NT2/D1 (cell line): Measurements from ENCODE around the gene BAG3.
A peak's percentile ranks its signal among the peaks of the same experiment; 100 is the strongest.
"Not testable (repeated sequence)": the region's sequence is repeated elsewhere in the genome, so short reads cannot be mapped to it uniquely, and the experiment has no call there.

Source experiments
- DNase-seq: peaks from one replicate; pipeline ENCODE4 v3.0.0-alpha.2; 2011; ENCODE audit warnings: low read depth, low spot score
- H3K27me3 ChIP-seq: 2 replicates; pipeline ENCODE4 v1.6.0; 2011; ENCODE audit warnings: mild to moderate bottlenecking; ENCODE audit not compliant: insufficient read length, insufficient read depth
- H3K36me3 ChIP-seq: 2 replicates; pipeline ENCODE4 v1.6.1; 2011; ENCODE audit warnings: mild to moderate bottlenecking, low read length, mixed read lengths; ENCODE audit not compliant: insufficient read depth, insufficient read length
- H3K4me1 ChIP-seq: 2 replicates; pipeline ENCODE4 v1.5.1; 2011; ENCODE audit not compliant: insufficient read depth, insufficient read length
- H3K4me3 ChIP-seq: 2 replicates; pipeline ENCODE4 v1.5.1; 2011; ENCODE audit warnings: low read depth; ENCODE audit not compliant: insufficient read length
- H3K9ac ChIP-seq: 2 replicates; pipeline ENCODE4 v1.6.0; 2011; ENCODE audit warnings: low read depth; ENCODE audit not compliant: insufficient read length
- H3K9me3 ChIP-seq: 2 replicates; pipeline ENCODE4 v1.5.1; 2011; ENCODE audit warnings: mild to moderate bottlenecking, low read length; ENCODE audit not compliant: insufficient read depth
- SUZ12 ChIP-seq: IDR thresholded peaks from 2 replicates; pipeline ENCODE4 v1.6.1; 2011; ENCODE audit not compliant: insufficient read length, insufficient read depth; ENCODE audit errors: extremely low read depth
- YY1 ChIP-seq: IDR thresholded peaks from 2 replicates; pipeline ENCODE4 v1.6.1; 2011; ENCODE audit not compliant: insufficient read length, insufficient read depth
- ZNF274 ChIP-seq: IDR thresholded peaks from 2 replicates; pipeline ENCODE4 v1.6.1; 2011; ENCODE audit warnings: mild to moderate bottlenecking, low read depth, low read length

The BAG3 gene

DNA sequence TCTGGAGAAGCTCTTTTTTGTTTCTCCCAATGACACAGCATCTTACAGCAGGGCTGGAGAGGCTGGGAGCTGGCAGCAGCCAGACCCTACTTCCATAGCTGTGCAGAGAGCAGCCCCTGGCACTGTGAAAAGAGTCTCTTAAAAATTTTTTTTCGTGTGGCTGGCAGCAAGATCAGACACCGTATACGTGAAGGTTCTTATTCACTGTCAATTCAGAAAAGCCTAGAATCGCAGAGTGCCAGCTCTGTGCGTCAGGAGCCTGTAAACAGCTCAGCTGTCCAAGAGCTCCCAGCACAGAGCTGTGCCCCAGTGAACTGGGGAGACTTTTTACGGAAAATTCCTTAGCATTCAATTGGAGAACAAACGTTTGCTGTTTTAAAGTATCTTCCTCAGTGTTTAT lies 6.5 kb downstream of the BAG3 start:
- Histone ChIP-seq H3K4me3 (no peak overlapping the region), H3K9ac (no peak overlapping the region), H3K27me3 (no peaks in the 10 kb centered on the region), H3K9me3 (peaks cover 9% of the 10 kb centered on the region; the same call in 1 of the 2 replicates), H3K36me3 (peaks cover 68% of the 10 kb centered on the region), H3K4me1 (peaks cover 12% of the 10 kb centered on the region)
- TF ChIP-seq SUZ12 = no peak
- TF ChIP-seq YY1 = no peak
- no peak for TF ChIP-seq ZNF274
- DNase-seq = no peak

DNA sequence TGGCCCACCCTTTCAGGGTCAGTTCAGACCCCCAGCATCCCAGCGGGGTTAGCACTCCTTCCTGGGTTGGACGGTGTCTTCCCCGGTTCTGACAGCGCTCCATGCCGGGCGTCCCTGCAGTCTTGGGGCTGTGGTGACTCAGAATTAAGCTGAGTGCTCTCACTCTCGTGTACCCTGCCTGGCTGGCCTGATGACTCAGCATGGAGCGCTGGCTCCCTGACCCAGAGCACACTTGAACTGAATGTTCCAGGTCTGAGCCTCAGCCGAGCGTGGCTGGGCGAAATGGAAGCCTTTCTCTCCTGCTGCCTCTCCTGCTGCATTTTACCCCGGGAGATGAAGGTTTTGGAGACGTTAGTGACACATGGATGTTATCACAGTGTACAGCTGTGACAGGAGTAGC lies 7.1 kb downstream of the BAG3 start:
- Histone ChIP-seq H3K4me1 (peaks cover 12% of the 10 kb centered on the region), H3K9ac (no peak overlapping the region), H3K4me3 (no peak overlapping the region), H3K36me3 (peaks cover 68% of the 10 kb centered on the region), H3K27me3 (no peaks in the 10 kb centered on the region), H3K9me3 (peaks cover 9% of the 10 kb centered on the region; the same call in 1 of the 2 replicates)
- TF ChIP-seq SUZ12 (no peak), YY1 (no peak), ZNF274 (no peak)
- DNase-seq = peak; percentile 25

DNA sequence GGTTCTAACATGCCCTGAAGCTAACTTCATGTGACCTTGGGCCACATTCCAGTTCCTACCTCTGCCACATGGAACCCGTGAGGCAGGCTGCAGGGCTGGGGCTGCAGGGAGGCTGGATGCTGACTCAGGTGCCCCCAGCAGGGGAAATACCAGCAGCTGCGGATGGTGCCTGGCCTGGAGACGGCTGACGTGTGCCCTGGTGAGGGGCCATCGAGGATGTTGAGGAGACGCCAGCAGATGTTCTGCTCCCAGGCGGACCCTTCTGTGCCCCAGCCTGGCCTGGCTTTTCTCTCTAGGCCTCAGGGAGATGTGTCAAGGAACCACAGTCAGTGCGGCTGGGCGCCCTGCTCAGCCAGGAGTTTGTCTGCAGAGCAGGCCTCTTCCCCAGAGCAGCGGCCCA lies 8.8 kb downstream of the BAG3 start:
- DNase-seq = no peak
- Histone ChIP-seq H3K9ac (no peak overlapping the region), H3K36me3 (peaks cover 55% of the 10 kb centered on the region), H3K4me1 (peaks cover 11% of the 10 kb centered on the region), H3K27me3 (no peaks in the 10 kb centered on the region), H3K4me3 (no peak overlapping the region), H3K9me3 (peaks cover 9% of the 10 kb centered on the region; the same call in 1 of the 2 replicates)
- no peak for TF ChIP-seq YY1
- no peak for TF ChIP-seq SUZ12
- TF ChIP-seq ZNF274 = no peak

DNA sequence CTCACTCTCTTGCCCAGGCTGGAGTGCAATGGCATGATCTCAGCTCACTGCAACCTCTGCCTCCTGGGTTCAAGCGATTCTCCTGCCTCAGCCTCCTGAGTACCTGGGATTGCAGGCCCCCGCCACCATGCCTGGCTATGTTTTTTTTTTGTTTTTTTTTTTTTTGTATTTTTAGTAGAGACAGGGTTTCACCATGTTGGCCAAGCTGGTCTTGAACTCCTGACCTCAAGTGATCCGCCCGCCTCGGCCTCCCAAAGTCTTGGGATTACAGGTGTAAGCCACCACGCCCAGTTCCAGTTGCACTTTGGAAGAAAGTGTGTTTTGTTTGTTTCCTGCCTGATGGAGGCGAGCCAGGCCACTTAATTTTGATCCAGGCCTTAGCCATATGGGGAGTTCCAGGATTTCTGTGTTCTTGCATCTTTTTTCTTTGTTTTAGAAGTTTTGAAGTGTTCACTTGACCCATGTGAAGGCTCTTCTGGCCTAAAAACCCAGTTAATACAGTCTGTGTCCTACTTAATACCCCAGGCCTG lies 11.0 kb downstream of the BAG3 start:
- H3K4me3 ChIP-seq, H3K9ac ChIP-seq, DNase-seq, H3K9me3 ChIP-seq, H3K27me3 ChIP-seq: not testable (repeated sequence)
- Histone ChIP-seq H3K36me3 (peaks cover 34% of the 10 kb centered on the region), H3K4me1 (peaks cover 17% of the 10 kb centered on the region)

DNA sequence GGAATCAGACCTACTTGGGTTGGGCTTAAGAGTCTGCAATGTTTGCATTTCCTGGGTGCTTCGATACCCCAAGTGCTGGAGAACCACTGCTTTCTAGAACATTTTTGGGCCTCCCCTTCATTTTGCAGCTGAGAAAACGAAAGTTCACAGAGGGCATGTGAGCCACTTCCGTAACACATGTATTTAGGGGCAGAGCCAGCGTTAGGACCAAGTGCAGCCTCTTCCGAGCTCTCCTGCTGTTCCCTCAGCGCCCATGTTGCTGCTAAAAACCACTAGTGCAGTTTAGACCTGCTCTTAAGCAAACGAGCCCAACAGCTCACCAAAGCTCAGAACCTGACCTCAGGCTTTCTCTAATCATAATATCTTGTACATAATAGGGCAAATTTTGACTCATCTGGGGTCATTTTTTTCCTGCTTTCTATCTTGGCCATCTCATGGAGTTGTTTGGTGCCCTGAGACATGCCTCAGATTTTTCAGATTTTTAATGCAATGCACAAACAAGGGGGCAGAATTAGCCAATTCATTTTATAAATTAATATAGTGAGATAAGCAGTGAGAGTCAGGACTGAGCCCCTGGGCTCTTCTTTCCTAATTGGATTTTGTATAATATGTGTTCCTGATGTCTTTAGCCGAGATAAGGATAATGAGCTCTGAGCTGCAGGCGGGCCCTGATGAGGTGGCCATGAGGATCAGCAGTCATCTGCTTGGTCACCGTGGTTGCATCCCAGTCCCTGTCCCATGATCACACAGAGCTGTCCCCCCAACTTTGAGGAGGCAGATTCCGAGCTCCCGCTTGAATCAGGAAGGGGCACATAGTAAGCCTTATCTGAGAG lies 12.9 kb downstream of the BAG3 start:
- Histone ChIP-seq H3K27me3 (no peaks in the 10 kb centered on the region), H3K9ac (no peak overlapping the region), H3K9me3 (peaks cover 9% of the 10 kb centered on the region; the same call in 1 of the 2 replicates), H3K4me3 (no peak overlapping the region), H3K36me3 (peaks cover 24% of the 10 kb centered on the region), H3K4me1 (peaks cover 14% of the 10 kb centered on the region)
- TF ChIP-seq SUZ12 = no peak
- no peak for TF ChIP-seq ZNF274
- TF ChIP-seq YY1 = no peak
- DNase-seq = no peak

DNA sequence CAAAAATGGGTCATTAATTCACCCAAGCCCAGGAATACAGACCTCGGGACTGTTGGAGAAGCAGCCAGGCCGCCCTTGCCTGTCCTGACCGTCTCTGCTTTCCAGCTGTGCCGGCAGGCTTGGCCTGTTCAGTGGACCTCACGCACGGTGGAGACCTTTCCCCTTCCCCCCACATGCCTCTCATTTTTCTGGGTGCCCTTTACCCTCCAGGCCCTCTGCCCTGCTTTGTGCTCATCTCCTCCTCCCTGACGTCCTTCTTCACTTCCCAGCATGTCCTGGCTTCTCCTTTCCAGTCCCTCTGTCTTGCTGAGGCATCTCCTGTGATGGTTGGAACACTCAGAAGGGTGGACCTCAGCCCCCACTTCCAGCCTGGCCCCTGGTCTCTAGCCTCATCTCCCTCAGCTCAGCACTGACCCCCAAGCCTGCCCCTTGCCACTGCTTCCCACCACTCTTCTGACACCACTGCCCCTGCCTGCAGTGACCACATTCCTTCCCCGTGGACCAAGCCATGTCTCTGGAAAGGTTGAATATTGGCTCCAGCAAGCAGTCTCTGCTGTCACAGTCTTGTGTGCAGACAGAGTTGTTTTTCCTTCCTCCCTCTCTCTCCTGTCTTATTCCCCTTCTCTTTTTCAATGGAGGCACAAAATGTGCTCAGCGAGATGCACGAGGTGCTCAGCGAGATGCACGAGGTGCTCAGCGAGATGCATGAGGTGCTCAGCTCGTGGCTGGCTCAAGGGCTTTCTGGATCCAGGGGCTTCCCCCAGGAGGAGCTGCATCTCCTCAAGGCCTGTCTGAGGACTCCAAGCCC lies 14.9 kb downstream of the BAG3 start:
- Histone ChIP-seq H3K36me3 (peaks cover 29% of the 10 kb centered on the region), H3K9ac (no peak overlapping the region), H3K27me3 (no peaks in the 10 kb centered on the region), H3K4me1 (peaks cover 9% of the 10 kb centered on the region), H3K4me3 (no peak overlapping the region), H3K9me3 (no peaks in the 10 kb centered on the region)
- no peak for TF ChIP-seq ZNF274
- no peak for TF ChIP-seq SUZ12
- TF ChIP-seq YY1 = no peak
- DNase-seq = no peak

DNA sequence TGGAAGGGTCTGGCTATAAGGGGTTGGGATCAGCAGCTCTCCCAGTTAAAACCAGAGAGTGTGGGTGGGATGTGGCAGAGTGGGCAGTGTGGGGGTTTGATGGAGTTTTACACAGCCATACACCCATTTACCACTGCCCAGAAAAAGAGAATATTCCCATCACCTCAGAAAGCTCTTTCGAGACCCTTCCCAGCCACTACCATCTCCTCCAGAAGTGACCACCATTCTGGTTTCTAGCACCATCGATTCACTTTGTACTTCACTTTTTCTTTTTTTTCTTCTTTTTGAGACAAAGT lies 15.5 kb downstream of the BAG3 start:
- peaks cover 29% of the 10 kb centered on the region for H3K36me3 ChIP-seq
- no peak overlapping the region for H3K4me3 ChIP-seq
- no peaks in the 10 kb centered on the region for H3K9me3 ChIP-seq
- TF ChIP-seq SUZ12 = no peak
- TF ChIP-seq ZNF274 = no peak
- TF ChIP-seq YY1 = no peak
- DNase-seq = no peak
- no peak overlapping the region for H3K9ac ChIP-seq
- H3K4me1 ChIP-seq = peaks cover 9% of the 10 kb centered on the region
- no peaks in the 10 kb centered on the region for H3K27me3 ChIP-seq
